ENCODE measurements around the gene STK33. TPM values are rescaled to one million over a fixed set of nuclear protein-coding genes. Genes with fewer than 3 reads are reported as not detected.

The STK33 gene
- total RNA-seq, 1 experiment from 2014 or later, result 10.6 TPM

DNA sequence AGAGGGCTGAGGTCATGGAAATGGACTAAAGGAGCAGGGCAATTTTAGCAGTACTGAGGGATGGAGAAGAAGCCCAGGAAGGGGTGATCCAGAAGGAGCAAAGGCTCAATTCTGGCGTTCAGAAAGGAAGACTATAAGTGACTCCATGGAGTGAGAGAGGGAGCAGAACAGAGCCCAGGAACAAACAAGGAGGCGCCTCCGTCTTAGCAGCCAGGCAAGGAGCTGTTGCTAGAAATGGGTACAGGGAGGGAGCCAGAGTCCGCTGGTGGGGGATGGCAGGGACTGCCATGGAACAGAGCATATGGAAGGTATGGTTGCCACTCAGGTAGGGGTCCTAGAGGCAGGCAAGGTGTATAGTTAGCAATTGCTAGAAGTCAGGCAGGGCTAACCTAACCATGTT, 20.5 kb upstream of the STK33 start:
- Histone ChIP-seq H3K4me3 (ENCODE audit: insufficient read depth, low read depth, low read length) (no peak overlapping the region), H3K36me3 (replicated peaks; ENCODE audit: control insufficient read depth, insufficient read depth, low read length) (peaks cover 1% of the 10 kb centered on the region; the same call in 1 of the 2 replicates), H3K27me3 (ENCODE audit: control insufficient read depth, insufficient read depth, low read length) (no peaks in the 10 kb centered on the region)
- DNase-seq, result no peak

DNA sequence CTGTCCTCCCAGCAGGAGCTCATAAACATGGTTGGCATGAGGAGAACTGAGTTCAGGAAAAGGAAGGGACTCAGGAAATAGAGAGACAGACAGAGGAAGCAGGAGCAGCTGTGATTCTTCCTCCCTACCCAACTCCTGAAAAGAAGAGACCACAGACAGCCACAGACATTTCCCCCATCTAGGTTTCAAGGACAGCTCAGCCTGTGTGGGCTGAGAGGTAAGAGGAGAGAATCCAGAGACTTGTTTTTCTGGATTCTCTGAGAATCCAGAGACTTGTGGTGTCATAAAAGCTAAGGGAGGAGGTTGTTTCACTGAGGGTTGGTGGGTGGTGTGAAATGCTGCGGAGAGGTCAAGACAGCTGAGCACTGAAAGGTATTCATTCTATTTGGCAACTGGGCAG, 19.0 kb upstream of the STK33 start:
- peaks cover 1% of the 10 kb centered on the region; the same call in 1 of the 2 replicates for H3K36me3 ChIP-seq (replicated peaks; ENCODE audit: control insufficient read depth, insufficient read depth, low read length)
- no peaks in the 10 kb centered on the region for H3K27me3 ChIP-seq (ENCODE audit: control insufficient read depth, insufficient read depth, low read length)
- no peak for DNase-seq
- H3K4me3 ChIP-seq (ENCODE audit: insufficient read depth, low read depth, low read length), result no peak overlapping the region

- peaks cover 1% of the 10 kb centered on the region; the same call in 1 of the 2 replicates for H3K36me3 ChIP-seq (replicated peaks; ENCODE audit: control insufficient read depth, insufficient read depth, low read length)
- H3K27me3 ChIP-seq (ENCODE audit: control insufficient read depth, insufficient read depth, low read length), result no peaks in the 10 kb centered on the region
- H3K4me3 ChIP-seq (ENCODE audit: insufficient read depth, low read depth, low read length), result no peak overlapping the region
- DNase-seq, result no peak
Measured at GRCh38 chr11:8612522-8612921, 18.5 kb upstream of the STK33 start.

DNA sequence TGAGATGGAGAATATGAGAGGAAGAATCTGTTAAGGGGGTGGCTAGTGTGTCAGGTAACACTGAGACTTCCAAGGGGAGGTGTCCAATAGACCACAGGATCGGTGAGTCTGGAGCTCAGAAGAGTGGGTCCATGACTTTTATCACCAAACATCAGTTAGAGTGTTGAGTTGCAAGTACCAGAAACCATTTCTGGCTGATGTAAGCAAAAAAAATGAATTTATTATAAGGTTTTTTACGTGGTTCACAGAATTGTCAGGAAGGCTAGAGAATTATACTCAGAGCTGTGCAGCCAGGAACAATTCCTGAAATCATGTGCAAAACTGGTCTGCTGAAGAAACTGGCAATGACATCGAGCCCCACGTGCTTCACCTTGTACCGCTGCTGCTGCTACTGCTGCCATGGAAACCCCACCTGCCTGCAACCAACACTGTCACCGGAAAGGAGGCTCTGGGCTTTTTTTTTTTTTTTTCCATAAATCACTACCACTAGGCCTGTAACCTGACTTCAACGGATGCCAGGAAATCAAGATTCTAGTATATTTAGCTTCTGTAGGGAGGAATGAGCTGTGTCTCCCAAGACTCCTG, 16.6 kb upstream of the STK33 start:
- H3K27me3 ChIP-seq (ENCODE audit: control insufficient read depth, insufficient read depth, low read length), result no peaks in the 10 kb centered on the region
- H3K4me3 ChIP-seq (ENCODE audit: insufficient read depth, low read depth, low read length), result no peak overlapping the region
- DNase-seq, result peak; percentile 47
- no peaks in the 10 kb centered on the region for H3K36me3 ChIP-seq (replicated peaks; ENCODE audit: control insufficient read depth, insufficient read depth, low read length)

DNA sequence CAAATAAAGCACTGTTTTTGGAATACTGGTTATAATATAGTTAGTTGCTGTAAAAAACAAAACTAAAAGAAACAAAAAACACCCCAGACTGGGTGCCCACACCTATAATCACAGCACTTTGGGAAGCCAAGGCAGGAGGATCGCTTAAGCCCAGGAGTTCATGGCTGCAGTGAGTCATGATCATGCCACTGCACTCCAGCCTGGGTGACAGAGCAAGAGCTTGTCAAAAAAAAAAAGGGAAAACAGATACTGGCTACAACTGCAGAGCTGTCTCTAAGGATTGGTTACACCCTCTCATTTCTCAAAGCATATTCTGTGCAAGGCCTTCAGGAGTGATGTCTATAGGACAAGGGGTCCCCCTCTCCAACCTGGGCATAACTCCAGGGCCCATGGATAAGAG, 14.6 kb upstream of the STK33 start:
- no peaks in the 10 kb centered on the region for H3K36me3 ChIP-seq (replicated peaks; ENCODE audit: control insufficient read depth, insufficient read depth, low read length)
- H3K4me3 ChIP-seq (ENCODE audit: insufficient read depth, low read depth, low read length), result no peak overlapping the region
- no peak for DNase-seq
- no peaks in the 10 kb centered on the region for H3K27me3 ChIP-seq (ENCODE audit: control insufficient read depth, insufficient read depth, low read length)

- no peak for DNase-seq
- no peaks in the 10 kb centered on the region for H3K27me3 ChIP-seq (ENCODE audit: control insufficient read depth, insufficient read depth, low read length)
- no peak overlapping the region for H3K4me3 ChIP-seq (ENCODE audit: insufficient read depth, low read depth, low read length)
- H3K36me3 ChIP-seq (replicated peaks; ENCODE audit: control insufficient read depth, insufficient read depth, low read length), result no peaks in the 10 kb centered on the region
Measured at GRCh38 chr11:8605971-8606563, 12.0 kb upstream of the STK33 start.

GRCh38 chr11:8604078-8604723, 10.2 kb upstream of the STK33 start:
- Histone ChIP-seq H3K4me3 (ENCODE audit: insufficient read depth, low read depth, low read length) (no peak overlapping the region), H3K27me3 (ENCODE audit: control insufficient read depth, insufficient read depth, low read length) (no peaks in the 10 kb centered on the region), H3K36me3 (replicated peaks; ENCODE audit: control insufficient read depth, insufficient read depth, low read length) (no peaks in the 10 kb centered on the region)
- peak; percentile 76 for DNase-seq

GRCh38 chr11:8603696-8604077, 9.7 kb upstream of the STK33 start:
- no peaks in the 10 kb centered on the region for H3K36me3 ChIP-seq (replicated peaks; ENCODE audit: control insufficient read depth, insufficient read depth, low read length)
- no peaks in the 10 kb centered on the region for H3K27me3 ChIP-seq (ENCODE audit: control insufficient read depth, insufficient read depth, low read length)
- no peak for DNase-seq
- no peak overlapping the region for H3K4me3 ChIP-seq (ENCODE audit: insufficient read depth, low read depth, low read length)

DNA sequence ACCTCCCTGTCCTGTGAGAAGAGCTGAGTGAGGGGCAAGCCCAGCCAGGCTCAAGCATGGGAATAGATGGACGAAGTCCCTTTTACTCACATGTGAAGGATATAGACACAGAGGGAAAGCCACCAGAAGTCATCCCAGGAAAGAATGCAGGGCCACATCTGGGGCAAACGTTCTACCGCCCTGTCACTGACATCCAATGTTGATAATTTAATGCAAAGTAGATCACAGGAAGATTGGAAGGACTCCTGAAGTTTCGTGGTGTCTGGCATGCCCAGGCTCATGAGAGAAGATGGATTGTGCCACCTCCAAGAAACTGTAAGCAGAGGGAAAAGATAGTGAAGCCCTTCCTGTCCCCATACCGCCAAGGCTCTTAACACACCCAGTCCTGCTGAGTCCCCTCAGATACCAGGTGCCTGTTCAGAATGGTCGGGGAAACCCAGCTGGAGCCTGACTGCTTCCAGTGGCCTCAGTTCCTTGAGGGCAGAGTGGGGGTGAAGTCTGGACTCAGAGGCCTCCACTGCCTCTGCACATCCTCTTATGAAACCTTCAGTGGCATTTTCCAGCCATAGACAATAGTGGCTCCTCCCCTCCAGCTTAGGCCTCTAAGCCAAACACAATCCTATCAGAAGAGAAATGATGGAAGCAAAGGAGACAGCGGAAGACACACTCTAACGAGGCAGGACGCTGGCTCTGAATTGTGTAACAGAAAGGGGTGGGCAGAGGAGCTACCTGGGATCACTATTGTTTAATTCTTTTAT, 7.5 kb upstream of the STK33 start:
- Histone ChIP-seq H3K36me3 (replicated peaks; ENCODE audit: control insufficient read depth, insufficient read depth, low read length) (no peaks in the 10 kb centered on the region), H3K4me3 (ENCODE audit: insufficient read depth, low read depth, low read length) (no peak overlapping the region), H3K27me3 (ENCODE audit: control insufficient read depth, insufficient read depth, low read length) (no peaks in the 10 kb centered on the region)
- no peak for DNase-seq

DNA sequence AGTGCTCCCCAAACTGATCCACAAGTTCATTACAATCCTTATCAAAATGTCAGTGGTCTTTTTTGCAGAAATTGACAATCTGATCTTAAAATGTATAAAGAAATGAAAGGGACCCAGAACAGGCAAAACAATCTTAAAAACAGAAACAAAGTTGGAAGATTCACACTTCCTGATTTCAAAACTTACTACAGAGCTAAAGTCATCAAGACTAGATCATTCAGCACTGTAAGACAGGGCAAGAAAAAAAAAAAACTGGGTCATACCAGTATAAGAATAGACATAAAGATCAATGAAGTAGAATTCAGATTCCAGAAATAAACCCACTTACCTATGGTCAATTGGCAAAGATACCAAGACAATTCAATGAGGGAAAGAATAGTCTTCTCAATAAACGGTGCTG, 4.5 kb upstream of the STK33 start:
- Histone ChIP-seq H3K27me3 (ENCODE audit: control insufficient read depth, insufficient read depth, low read length) (no peaks in the 10 kb centered on the region), H3K36me3 (replicated peaks; ENCODE audit: control insufficient read depth, insufficient read depth, low read length) (no peaks in the 10 kb centered on the region), H3K4me3 (ENCODE audit: insufficient read depth, low read depth, low read length) (no peak overlapping the region)
- no peak for DNase-seq

- Histone ChIP-seq H3K4me3 (ENCODE audit: insufficient read depth, low read depth, low read length) (no peak overlapping the region), H3K36me3 (replicated peaks; ENCODE audit: control insufficient read depth, insufficient read depth, low read length) (no peaks in the 10 kb centered on the region), H3K27me3 (ENCODE audit: control insufficient read depth, insufficient read depth, low read length) (no peaks in the 10 kb centered on the region)
- DNase-seq, result no peak
Measured at GRCh38 chr11:8597182-8597581, 3.2 kb upstream of the STK33 start.

- no peaks in the 10 kb centered on the region for H3K36me3 ChIP-seq (replicated peaks; ENCODE audit: control insufficient read depth, insufficient read depth, low read length)
- no peak for DNase-seq
- H3K4me3 ChIP-seq (ENCODE audit: insufficient read depth, low read depth, low read length), result no peak overlapping the region
- H3K27me3 ChIP-seq (ENCODE audit: control insufficient read depth, insufficient read depth, low read length), result no peaks in the 10 kb centered on the region
Measured at GRCh38 chr11:8596504-8597046, 2.5 kb upstream of the STK33 start.

DNA sequence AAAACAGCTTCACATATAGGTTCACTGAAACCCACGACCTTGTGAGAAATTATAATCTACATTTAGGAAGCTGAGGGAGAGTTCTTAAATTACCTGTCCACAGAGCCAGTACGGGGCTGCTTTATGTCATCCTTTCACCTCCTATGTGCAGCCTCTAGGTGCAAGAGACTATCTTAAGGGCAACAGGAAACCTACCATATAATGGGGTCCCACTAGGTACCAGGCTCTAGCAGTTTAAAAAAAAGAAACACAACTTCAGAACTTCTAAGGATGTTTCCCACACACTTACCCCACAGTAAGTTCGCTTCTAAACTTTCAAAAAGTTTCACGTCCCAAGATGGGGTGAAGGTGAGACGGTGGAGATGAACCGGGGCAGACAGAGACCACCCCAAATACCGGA, 573 bp downstream of the STK33 start:
- DNase-seq, result no peak
- H3K27me3 ChIP-seq (ENCODE audit: control insufficient read depth, insufficient read depth, low read length), result no peaks in the 10 kb centered on the region

GRCh38 chr11:8587915-8588314, 6.1 kb downstream of the STK33 start:
- no peaks in the 10 kb centered on the region for H3K27me3 ChIP-seq (ENCODE audit: control insufficient read depth, insufficient read depth, low read length)
- H3K4me3 ChIP-seq (ENCODE audit: insufficient read depth, low read depth, low read length), result no peak overlapping the region
- H3K36me3 ChIP-seq (replicated peaks; ENCODE audit: control insufficient read depth, insufficient read depth, low read length), result no peaks in the 10 kb centered on the region
- no peak for DNase-seq

More for the DNA sequence above, 573 bp downstream of the STK33 start:
- peak overlapping the region; percentile 68 for H3K4me3 ChIP-seq (ENCODE audit: insufficient read depth, low read depth, low read length)
- H3K36me3 ChIP-seq (replicated peaks; ENCODE audit: control insufficient read depth, insufficient read depth, low read length), result no peaks in the 10 kb centered on the region

DNA sequence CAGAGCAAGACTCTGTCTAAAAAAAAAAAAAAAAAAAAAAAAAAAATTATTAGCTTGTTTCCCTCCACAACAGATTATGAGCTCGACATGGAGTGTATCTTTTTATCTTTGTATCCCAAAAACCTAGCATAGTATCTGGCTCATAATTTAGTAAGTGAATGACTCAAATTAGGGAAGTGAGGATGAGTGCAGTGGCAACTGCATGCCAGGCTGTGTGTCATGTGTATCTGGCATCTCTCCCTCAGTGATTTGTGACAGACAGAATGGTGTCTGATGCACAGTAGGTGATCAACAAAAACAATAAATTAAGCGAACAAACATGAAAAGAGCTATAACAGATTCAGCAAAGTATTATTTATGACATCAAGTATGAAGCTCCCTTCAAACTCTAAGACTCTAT, 7.2 kb downstream of the STK33 start:
- Histone ChIP-seq H3K27me3 (ENCODE audit: control insufficient read depth, insufficient read depth, low read length) (no peaks in the 10 kb centered on the region), H3K4me3 (ENCODE audit: insufficient read depth, low read depth, low read length) (no peak overlapping the region), H3K36me3 (replicated peaks; ENCODE audit: control insufficient read depth, insufficient read depth, low read length) (no peaks in the 10 kb centered on the region)
- no peak for DNase-seq

Data from H7 (cell line).